RWPE2 (cell line): ENCODE measurements around the gene GFOD1.

Source experiments
- ATAC-seq: fragments of 200-7000 bp; cut with Tn5 transposase; 3 replicates; pipeline ENCODE4 v1.9.1; 2021; ENCODE audit warnings: low read depth
- DNase-seq: peaks from one replicate; pipeline ENCODE4 v3.0.0-alpha.2; 2020; ENCODE audit warnings: low spot score
- H3K27ac ChIP-seq: fragments of 450-650 bp; 2 replicates; pipeline ENCODE4 v1.5.1; 2017; ENCODE audit warnings: mild to moderate bottlenecking; ENCODE audit not compliant: poor library complexity, severe bottlenecking
- H3K27me3 ChIP-seq: fragments of 250-450 bp; sonication (Bioruptor Pico); 2 replicates; pipeline ENCODE4 v1.5.1; 2021; ENCODE audit warnings: mild to moderate bottlenecking, moderate library complexity; ENCODE audit not compliant: insufficient read depth, poor library complexity, severe bottlenecking
- H3K36me3 ChIP-seq: fragments of 250-450 bp; sonication (Bioruptor Pico); 2 replicates; pipeline ENCODE4 v1.5.1; 2020; ENCODE audit warnings: low read depth, mild to moderate bottlenecking, moderate library complexity
- H3K4me1 ChIP-seq: fragments of 250-450 bp; sonication (Bioruptor Pico); 2 replicates; pipeline ENCODE4 v1.5.1; 2021; ENCODE audit warnings: mild to moderate bottlenecking, moderate library complexity; ENCODE audit not compliant: insufficient read depth, poor library complexity, severe bottlenecking
- H3K4me3 ChIP-seq: fragments of 250-450 bp; sonication (Bioruptor Pico); 2 replicates; pipeline ENCODE4 v1.5.1; 2021; ENCODE audit warnings: mild to moderate bottlenecking, moderate library complexity; ENCODE audit not compliant: severe bottlenecking
- H3K9me3 ChIP-seq: fragments of 250-450 bp; sonication (Bioruptor Pico); 2 replicates; pipeline ENCODE4 v1.5.1; 2021; ENCODE audit warnings: mild to moderate bottlenecking, moderate library complexity; ENCODE audit not compliant: severe bottlenecking
- CTCF ChIP-seq: fragments of 450-650 bp; IDR thresholded peaks from one replicate; pipeline ENCODE4 v1.5.1; 2017; ENCODE audit warnings: mild to moderate bottlenecking, moderate library complexity; ENCODE audit not compliant: poor library complexity, severe bottlenecking

Gene GFOD1

DNA sequence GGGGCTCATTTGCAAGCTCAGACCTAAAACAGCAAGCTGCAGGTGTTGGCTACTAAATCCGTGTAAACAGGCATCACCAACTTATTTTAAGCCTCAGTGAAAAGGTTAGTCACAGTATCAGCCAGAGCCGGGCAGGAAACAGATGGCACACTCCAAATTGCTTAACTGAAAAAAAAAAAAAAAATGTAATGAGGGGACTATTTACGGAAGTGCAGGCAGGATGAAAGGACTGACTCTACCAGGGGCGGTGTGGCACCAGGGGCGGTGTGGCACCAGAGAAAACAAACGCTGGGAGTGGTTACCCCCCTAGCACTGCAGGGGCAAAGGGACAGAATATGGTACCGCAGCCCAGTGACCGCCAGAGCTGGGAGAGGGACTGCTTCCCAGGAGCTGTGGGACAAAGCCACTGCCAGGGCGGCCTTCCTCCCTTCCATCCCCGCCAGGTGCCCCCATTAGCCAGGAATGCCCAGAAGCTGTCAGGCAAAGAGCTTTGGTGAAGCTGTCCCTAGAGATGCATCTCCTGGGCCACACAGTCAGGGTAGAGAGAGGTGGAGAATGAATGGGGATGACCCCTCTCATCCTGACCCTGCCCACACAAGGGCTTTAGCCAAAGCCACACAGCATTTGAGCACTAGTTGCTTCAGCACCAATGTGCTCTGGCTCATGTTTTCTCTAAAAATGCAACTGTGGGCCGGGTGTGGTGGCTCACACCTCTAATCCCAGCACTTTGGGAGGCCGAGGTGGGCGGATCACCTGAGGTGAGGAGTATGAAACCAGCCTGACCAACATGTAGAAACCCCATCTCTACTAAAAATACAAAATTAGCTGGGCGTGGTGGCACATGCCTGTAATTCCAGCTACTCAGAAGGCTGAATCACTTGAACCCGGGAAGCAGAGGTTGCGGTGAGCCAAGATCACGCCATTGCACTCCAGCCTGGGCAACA, 39.6 kb upstream of the GFOD1 start:
- no peak for DNase-seq
- no peaks in the 10 kb centered on the region for H3K9me3 ChIP-seq
- peaks cover 25% of the 10 kb centered on the region for H3K4me1 ChIP-seq
- no peaks in the 10 kb centered on the region for H3K27me3 ChIP-seq
- TF ChIP-seq CTCF, result no peak
- H3K4me3 ChIP-seq, result no peak overlapping the region
- H3K27ac ChIP-seq, result peak overlapping the region; percentile 49
- ATAC-seq, result peak; percentile 59
- no peaks in the 10 kb centered on the region for H3K36me3 ChIP-seq

DNA sequence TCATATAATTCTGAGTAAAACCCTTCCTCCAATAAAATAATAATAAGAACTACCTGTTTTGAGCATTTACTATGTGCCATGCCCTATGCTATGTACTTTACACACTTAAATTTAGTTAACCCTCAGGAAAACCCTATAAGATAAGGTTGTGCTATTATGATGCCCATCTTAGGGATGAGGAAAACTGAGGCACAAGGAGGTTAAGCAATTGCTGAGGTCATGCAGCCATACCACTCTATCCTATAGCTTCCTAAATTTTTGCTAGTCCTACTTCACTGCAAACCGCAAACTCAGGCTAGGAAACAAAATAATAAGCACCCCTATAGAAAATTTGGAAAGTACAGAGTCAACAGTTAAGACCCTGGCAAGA, 38.9 kb upstream of the GFOD1 start:
- no peak for TF ChIP-seq CTCF
- peak overlapping the region; percentile 49 for H3K27ac ChIP-seq
- ATAC-seq, result no peak

DNA sequence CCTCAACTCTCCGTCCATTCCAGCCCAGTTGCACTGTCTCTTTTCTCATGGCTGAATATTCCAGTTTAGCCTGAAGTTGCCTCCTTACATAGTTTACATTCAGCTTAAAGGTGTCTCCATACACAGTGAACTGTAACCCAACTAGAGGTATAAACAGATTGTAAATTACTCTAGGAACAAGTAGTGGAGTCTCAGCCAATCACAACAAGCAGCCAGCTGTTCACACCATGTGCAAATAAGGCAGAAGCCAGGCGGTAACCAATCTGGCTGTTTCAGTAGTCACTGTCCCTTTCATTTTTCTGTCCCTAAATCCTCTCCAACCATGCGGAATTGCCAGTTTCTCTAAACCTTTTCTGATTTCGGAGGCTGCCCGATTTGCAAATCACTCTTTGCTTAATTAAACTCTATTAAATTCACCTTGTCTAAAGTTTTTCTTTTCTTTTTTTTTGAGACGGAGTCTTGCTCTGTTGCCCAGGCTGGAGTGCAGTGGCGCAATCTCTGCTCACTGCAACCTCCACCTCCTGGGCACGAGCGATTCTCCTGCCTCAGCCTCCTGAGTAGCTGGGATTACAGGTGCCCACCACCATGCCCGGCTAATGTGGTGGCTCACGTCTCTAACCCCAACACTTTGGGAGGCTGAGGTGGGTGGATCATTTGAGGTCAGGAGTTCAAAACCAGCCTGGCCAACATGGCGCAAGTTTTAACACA, 37.6 kb upstream of the GFOD1 start:
- no peaks in the 10 kb centered on the region for H3K9me3 ChIP-seq
- TF ChIP-seq CTCF, result no peak
- ATAC-seq (no peak), DNase-seq (no peak)
- no peaks in the 10 kb centered on the region for H3K27me3 ChIP-seq
- H3K27ac ChIP-seq, result no peak overlapping the region
- H3K36me3 ChIP-seq, result no peaks in the 10 kb centered on the region
- H3K4me3 ChIP-seq, result no peak overlapping the region
- H3K4me1 ChIP-seq, result peaks cover 29% of the 10 kb centered on the region

More for the DNA sequence above, 38.9 kb upstream of the GFOD1 start:
- Histone ChIP-seq H3K4me1 (peaks cover 29% of the 10 kb centered on the region), H3K36me3 (no peaks in the 10 kb centered on the region), H3K4me3 (no peak overlapping the region), H3K27me3 (no peaks in the 10 kb centered on the region), H3K9me3 (no peaks in the 10 kb centered on the region)
- DNase-seq, result no peak

DNA sequence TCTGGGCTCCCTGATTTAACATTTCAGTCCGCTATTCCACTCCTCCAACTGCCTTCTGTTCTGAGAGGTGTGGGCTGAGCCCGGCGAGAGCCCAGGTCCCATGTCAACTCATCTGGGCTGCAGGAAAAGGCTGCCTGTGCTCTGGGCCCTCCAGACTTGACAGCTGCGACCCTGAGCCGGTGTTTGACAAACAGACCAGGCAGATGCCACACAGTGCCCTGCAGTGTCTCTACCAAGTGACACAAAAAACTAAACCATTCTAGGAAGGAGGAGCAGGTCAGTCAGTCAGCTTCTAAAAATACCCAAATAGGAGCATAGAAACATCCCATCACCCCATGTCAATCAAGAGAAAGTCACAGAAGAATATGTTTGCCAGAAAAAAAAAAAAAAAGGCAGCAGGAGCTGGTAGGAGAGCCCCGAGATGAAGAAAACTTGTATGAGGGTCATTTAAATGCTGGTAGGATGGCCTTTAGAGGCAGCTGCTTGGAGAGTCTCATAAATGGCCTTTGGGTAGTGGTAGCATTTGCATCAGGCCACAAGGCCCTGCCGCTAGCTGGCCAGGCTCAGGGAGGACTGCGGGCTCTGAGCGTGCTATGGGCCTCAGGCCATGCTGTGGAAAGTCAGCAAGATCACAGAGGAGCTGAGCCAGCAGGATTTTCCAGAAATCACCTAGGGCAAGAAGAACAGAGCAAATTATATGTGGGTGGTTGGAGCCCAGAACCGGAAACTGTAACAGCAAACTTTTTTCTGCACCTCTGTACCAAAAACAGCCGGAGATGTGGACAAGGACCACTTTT, 36.6 kb upstream of the GFOD1 start:
- Histone ChIP-seq H3K27me3 (no peaks in the 10 kb centered on the region), H3K27ac (peak overlapping the region; percentile 64), H3K4me1 (peaks cover 29% of the 10 kb centered on the region), H3K36me3 (no peaks in the 10 kb centered on the region), H3K9me3 (no peaks in the 10 kb centered on the region), H3K4me3 (no peak overlapping the region)
- DNase-seq (no peak), ATAC-seq (no peak)
- no peak for TF ChIP-seq CTCF
